ENCODE measurements around the gene SH2D1B.

GRCh38 chr1:162405800-162406199 lies 6.1 kb downstream of the SH2D1B start:
- TF ChIP-seq CTCF (IDR thresholded peaks at IDR 0.05) (no peak), POLR2A (IDR thresholded peaks at IDR 0.05) (no peak)

Data from Peyer's patch (tissue), 4 donors.